HEK293T (cell line): ENCODE results near the gene KCNT1.

Source experiments
- CTCF ChIA-PET: fragments of 350-600 bp; formaldehyde crosslinking; extraction: SDS; loops from one replicate; lab custom pipeline; 2021; ENCODE audit warnings: antibody characterized with exemption, inconsistent platforms; lab: Yijun Ruan, JAX
- POLR2A ChIA-PET: fragments of 350-600 bp; formaldehyde crosslinking; extraction: SDS; loops from one replicate; lab custom pipeline; 2020; ENCODE audit warnings: antibody characterized with exemption, inconsistent platforms; lab: Yijun Ruan, JAX
- DNase-seq: peaks from one replicate; pipeline ENCODE4 v3.0.0; 2012; ENCODE audit warnings: mixed read lengths; ENCODE audit errors: extremely low spot score
- ARNT ChIP-seq: fragments of 450-650 bp; IDR thresholded peaks from 2 replicates; pipeline ENCODE4 v1.6.1; 2017; ENCODE audit warnings: mild to moderate bottlenecking
- BHLHE40 ChIP-seq: fragments of 450-650 bp; IDR thresholded peaks from 2 replicates; pipeline ENCODE4 v1.6.1; 2016; ENCODE audit warnings: mild to moderate bottlenecking, moderate library complexity, borderline replicate concordance
- CTBP1 ChIP-seq: fragments of 450-650 bp; IDR thresholded peaks from 2 replicates; pipeline ENCODE4 v1.6.1; 2016; ENCODE audit warnings: borderline replicate concordance
- ELF4 ChIP-seq: fragments of 450-650 bp; IDR thresholded peaks from 2 replicates; pipeline ENCODE4 v1.6.1; 2017; ENCODE audit warnings: antibody characterized with exemption
- FOXA1 ChIP-seq: fragments of 450-650 bp; IDR thresholded peaks from 2 replicates; pipeline ENCODE4 v1.6.1; 2016; ENCODE audit warnings: mild to moderate bottlenecking
- FOXK2 ChIP-seq: fragments of 450-650 bp; IDR thresholded peaks from 2 replicates; pipeline ENCODE4 v1.6.1; 2016; ENCODE audit warnings: mild to moderate bottlenecking
- FOXM1 ChIP-seq: fragments of 450-650 bp; IDR thresholded peaks from 2 replicates; pipeline ENCODE4 v1.6.1; 2017; ENCODE audit warnings: mild to moderate bottlenecking, borderline replicate concordance
- HDGF ChIP-seq: fragments of 450-650 bp; IDR thresholded peaks from 2 replicates; pipeline ENCODE4 v1.6.1; 2017; ENCODE audit warnings: antibody characterized with exemption, borderline replicate concordance
- L3MBTL2 ChIP-seq: fragments of 450-650 bp; conservative IDR thresholded peaks from 2 replicates; pipeline ENCODE4 v1.6.1; 2016; ENCODE audit warnings: mild to moderate bottlenecking
- LEF1 ChIP-seq: fragments of 450-650 bp; IDR thresholded peaks from 2 replicates; pipeline ENCODE4 v1.6.1; 2017; ENCODE audit warnings: mild to moderate bottlenecking, borderline replicate concordance
- NFRKB ChIP-seq: fragments of 450-650 bp; IDR thresholded peaks from 2 replicates; pipeline ENCODE4 v1.6.1; 2016; ENCODE audit warnings: mild to moderate bottlenecking, moderate library complexity
- SP1 ChIP-seq: fragments of 450-650 bp; IDR thresholded peaks from 2 replicates; pipeline ENCODE4 v1.6.1; 2017
- SUZ12 ChIP-seq: fragments of 450-650 bp; IDR thresholded peaks from 2 replicates; pipeline ENCODE4 v1.6.1; 2016; ENCODE audit warnings: mild to moderate bottlenecking
- TARDBP ChIP-seq: fragments of 450-650 bp; IDR thresholded peaks from 2 replicates; pipeline ENCODE4 v1.6.1; 2016
- ZNF384 ChIP-seq: fragments of 450-650 bp; IDR thresholded peaks from 2 replicates; pipeline ENCODE4 v1.6.1; 2016
- TF ChIP-seq, protein P1 (sequence below): fragments of 450-650 bp; IDR thresholded peaks from 2 replicates; pipeline ENCODE4 v1.6.1; 2016

KCNT1 gene

DNA sequence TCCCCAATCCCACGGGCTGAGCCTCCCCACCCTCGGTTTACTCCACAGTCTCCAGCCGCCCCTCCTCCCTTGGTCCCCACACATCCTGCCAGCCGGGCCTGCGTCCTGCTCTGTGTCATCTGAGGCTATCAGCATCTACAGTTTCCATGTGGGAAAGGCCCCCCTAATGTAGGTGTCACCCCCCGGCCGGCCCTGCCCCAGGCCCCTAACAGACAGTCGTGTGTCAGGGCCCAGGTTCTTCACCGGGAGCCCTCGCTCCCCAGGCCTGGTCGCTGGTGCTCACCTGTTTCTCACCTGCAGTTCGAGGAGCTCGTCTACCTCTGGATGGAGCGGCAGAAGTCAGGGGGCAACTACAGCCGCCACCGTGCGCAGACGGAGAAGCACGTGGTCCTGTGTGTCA is 62.7 kb downstream of the KCNT1 start:
- no peak for TF ChIP-seq FOXM1
- TF ChIP-seq L3MBTL2 = no peak
- no peak for TF ChIP-seq TARDBP
- DNase-seq = no peak
- CTCF ChIA-PET = no interaction called here
- POLR2A ChIA-PET = no interaction called here

DNA sequence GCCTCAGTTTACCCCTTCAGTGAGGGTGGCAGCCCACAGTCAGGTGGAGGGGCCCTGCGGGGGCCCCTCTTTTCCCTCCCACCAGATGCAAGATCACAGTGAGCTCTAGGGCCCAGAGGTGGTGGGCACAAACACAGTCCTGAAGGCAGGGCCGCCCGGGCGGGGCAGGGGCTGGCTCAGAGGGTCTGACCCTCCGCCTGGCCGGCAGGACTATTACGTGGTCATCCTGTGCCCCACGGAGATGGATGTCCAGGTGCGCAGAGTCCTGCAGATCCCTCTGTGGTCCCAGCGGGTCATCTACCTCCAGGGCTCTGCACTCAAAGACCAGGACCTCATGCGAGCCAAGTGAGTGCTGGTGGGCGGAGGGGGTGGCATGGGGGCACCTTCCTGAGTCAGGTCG is 63.4 kb downstream of the KCNT1 start:
- no peak for DNase-seq
- ChIA-PET CTCF (no interaction called here), POLR2A (no interaction called here)
- TF ChIP-seq ZNF384 = no peak
- no peak for TF ChIP-seq SP1
- TF ChIP-seq BHLHE40 = no peak
- TF ChIP-seq, protein P1, sequence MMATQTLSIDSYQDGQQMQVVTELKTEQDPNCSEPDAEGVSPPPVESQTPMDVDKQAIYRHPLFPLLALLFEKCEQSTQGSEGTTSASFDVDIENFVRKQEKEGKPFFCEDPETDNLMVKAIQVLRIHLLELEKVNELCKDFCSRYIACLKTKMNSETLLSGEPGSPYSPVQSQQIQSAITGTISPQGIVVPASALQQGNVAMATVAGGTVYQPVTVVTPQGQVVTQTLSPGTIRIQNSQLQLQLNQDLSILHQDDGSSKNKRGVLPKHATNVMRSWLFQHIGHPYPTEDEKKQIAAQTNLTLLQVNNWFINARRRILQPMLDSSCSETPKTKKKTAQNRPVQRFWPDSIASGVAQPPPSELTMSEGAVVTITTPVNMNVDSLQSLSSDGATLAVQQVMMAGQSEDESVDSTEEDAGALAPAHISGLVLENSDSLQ = no peak
- TF ChIP-seq FOXM1 = no peak
- TF ChIP-seq FOXA1 = no peak
- no peak for TF ChIP-seq ARNT
- no peak for TF ChIP-seq HDGF
- TF ChIP-seq LEF1 = no peak

DNA sequence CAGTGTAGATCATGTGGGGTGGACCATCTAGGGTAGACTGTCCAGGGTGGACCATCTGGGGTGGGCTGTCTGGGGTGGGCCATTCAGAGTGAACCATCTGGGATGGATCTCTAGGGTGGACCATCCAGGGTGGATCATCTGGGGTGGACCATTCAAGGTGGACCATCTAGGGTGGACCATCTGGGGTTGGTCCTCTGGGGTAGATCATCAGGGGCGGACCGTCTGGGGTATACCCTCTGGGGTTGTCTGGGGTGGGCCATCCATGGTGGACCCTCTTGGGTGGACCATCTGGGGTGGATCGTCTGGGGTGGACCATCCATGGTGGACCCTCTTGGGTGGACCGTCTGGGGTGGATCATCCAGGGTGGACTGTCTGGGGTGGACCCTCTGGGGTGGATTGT is 64.3 kb downstream of the KCNT1 start:
- POLR2A ChIA-PET = no interaction called here
- no peak for TF ChIP-seq FOXK2
- TF ChIP-seq BHLHE40 = no peak
- no peak for TF ChIP-seq CTBP1
- no peak for TF ChIP-seq ZNF384
- no peak for TF ChIP-seq TARDBP
- no peak for TF ChIP-seq FOXA1
- no peak for TF ChIP-seq ELF4
- TF ChIP-seq HDGF = no peak
- no peak for TF ChIP-seq ARNT
- TF ChIP-seq LEF1 = no peak
- TF ChIP-seq L3MBTL2 = no peak
- no peak for TF ChIP-seq FOXM1
- TF ChIP-seq NFRKB = no peak
- no peak for TF ChIP-seq SP1
- TF ChIP-seq, protein P1 = no peak
- no peak for TF ChIP-seq SUZ12
- CTCF ChIA-PET = no interaction called here

DNA sequence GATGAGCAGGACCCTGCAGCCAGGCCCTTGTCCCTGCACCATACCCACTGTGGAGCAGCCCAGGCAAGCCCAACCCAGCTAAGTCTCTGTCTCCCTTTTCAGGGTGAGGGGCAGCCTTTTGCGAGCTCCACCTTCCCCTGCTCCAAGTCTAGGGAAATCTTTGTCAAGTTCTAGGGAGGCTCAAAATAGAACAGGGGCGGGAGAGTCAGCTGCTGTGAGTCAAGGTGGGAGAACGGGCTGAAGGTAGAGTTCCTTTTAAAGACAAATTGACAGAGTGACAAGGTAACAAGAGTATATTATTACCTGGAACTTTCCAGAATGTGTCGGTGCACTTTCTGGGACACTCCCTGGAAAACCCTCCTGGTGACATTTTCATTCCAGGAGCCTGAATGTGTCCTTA is 64.7 kb downstream of the KCNT1 start:
- ChIA-PET CTCF (no interaction called here), POLR2A (no interaction called here)
- TF ChIP-seq ELF4 (no peak), L3MBTL2 (no peak), FOXM1 (no peak), FOXK2 (no peak), SP1 (no peak), BHLHE40 (no peak), CTBP1 (no peak), ZNF384 (no peak), FOXA1 (no peak), ARNT (no peak), NFRKB (no peak), TARDBP (no peak), LEF1 (no peak), SUZ12 (no peak), HDGF (no peak)
- TF ChIP-seq, protein P1 = no peak
- no peak for DNase-seq

More for the DNA sequence above, 64.3 kb downstream of the KCNT1 start:
- DNase-seq = no peak

DNA sequence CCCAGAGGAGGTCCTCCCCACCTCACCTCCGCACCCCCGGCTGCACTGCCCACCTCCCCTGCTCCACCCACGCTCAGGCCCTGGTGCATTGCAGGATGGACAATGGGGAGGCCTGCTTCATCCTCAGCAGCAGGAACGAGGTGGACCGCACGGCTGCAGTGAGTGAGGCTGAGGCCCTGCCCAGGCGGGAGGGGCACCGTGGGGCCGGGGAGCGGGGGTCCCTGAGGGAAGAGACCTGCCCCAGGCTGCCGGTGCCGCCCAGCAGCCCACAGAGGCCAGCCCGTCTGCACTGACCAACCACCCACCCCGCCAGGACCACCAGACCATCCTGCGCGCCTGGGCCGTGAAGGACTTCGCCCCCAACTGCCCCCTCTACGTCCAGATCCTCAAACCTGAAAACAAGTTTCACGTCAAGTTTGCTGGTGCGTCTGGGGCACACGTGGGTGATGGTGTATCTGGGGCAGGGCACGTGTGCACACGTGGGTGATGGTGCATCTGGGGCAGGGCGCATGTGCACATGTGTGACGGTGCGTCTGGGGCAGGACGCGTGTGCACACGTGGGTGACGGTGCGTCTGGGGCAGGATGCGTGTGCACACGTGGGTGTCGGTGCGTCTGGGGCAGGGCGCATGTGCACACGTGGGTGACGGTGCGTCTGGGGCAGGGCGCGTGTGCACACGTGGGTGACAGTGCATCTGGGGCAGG is 66.7 kb downstream of the KCNT1 start:
- no peak for TF ChIP-seq ZNF384
- TF ChIP-seq, protein P1 = no peak
- TF ChIP-seq HDGF = no peak
- TF ChIP-seq FOXM1 = no peak
- no peak for TF ChIP-seq SP1
- TF ChIP-seq ELF4 = no peak
- TF ChIP-seq NFRKB = no peak
- TF ChIP-seq L3MBTL2 = no peak
- TF ChIP-seq LEF1 = no peak
- no peak for TF ChIP-seq CTBP1
- no peak for TF ChIP-seq FOXA1
- TF ChIP-seq TARDBP = no peak
- no peak for TF ChIP-seq BHLHE40
- TF ChIP-seq FOXK2 = no peak
- no peak for TF ChIP-seq SUZ12
- no peak for TF ChIP-seq ARNT

More for the DNA sequence above, 66.7 kb downstream of the KCNT1 start:
- no peak for DNase-seq
- POLR2A ChIA-PET = no interaction called here
- CTCF ChIA-PET = no interaction called here
